WERI-Rb-1 (cell line): ENCODE results near the gene HDAC11.

Source experiments
- DNase-seq: peaks from one replicate; pipeline ENCODE4 v3.0.0-alpha.2; 2020
- H3K27ac ChIP-seq: fragments of 250-450 bp; sonication (Bioruptor Pico); 2 replicates; pipeline ENCODE4 v1.5.1; 2020; ENCODE audit warnings: mild to moderate bottlenecking, moderate library complexity
- H3K27me3 ChIP-seq: fragments of 250-450 bp; sonication (Bioruptor Pico); 2 replicates; pipeline ENCODE4 v1.5.1; 2021; ENCODE audit warnings: mild to moderate bottlenecking, low read depth, moderate library complexity; ENCODE audit not compliant: insufficient read depth, severe bottlenecking
- H3K36me3 ChIP-seq: fragments of 250-450 bp; sonication (Bioruptor Pico); 2 replicates; pipeline ENCODE4 v1.5.1; 2020; ENCODE audit warnings: mild to moderate bottlenecking, moderate library complexity
- H3K4me3 ChIP-seq: 2 replicates; pipeline ENCODE4 v1.5.1; 2011; ENCODE audit warnings: low read depth, mild to moderate bottlenecking, control low read depth, low read length
- H3K9me3 ChIP-seq: fragments of 250-450 bp; sonication (Bioruptor Pico); 2 replicates; pipeline ENCODE4 v1.5.1; 2021; ENCODE audit warnings: mild to moderate bottlenecking, moderate library complexity; ENCODE audit not compliant: severe bottlenecking
- TF ChIP-seq, protein P1 (sequence below): IDR thresholded peaks from 2 replicates; pipeline ENCODE4 v1.5.1; 2011; ENCODE audit warnings: low read depth, mild to moderate bottlenecking, control low read depth, inconsistent platforms, low read length

Gene HDAC11

DNA sequence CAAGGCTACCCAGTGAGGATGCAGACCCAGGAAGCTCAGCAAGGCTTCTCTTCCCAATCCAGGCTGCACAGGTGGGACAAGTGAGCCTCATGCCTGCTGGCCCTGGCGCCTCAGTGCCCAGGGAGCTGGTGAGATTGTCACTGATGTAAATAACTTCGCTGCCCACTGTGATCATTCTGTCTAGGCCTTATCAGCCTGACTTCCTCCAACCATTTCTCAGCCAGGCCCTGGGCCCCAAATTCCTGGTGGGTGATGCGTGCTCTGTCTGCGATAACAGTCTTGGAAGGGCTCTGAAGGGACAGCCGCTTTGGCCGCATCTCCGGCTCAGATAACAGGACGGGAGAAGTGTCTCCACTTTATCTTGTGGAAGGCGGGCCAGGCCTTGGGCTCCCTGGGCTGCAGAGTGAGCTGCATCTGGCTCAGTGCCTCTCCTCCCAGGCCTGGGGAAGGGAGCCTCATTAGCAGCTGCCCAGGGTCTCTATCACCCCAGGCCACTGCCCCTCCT lies 66.6 kb downstream of the HDAC11 start:
- Histone ChIP-seq H3K36me3 (no peaks in the 10 kb centered on the region), H3K9me3 (no peaks in the 10 kb centered on the region), H3K27ac (no peak overlapping the region), H3K27me3 (no peaks in the 10 kb centered on the region), H3K4me3 (no peak overlapping the region)
- no peak for DNase-seq
- TF ChIP-seq, protein P1, sequence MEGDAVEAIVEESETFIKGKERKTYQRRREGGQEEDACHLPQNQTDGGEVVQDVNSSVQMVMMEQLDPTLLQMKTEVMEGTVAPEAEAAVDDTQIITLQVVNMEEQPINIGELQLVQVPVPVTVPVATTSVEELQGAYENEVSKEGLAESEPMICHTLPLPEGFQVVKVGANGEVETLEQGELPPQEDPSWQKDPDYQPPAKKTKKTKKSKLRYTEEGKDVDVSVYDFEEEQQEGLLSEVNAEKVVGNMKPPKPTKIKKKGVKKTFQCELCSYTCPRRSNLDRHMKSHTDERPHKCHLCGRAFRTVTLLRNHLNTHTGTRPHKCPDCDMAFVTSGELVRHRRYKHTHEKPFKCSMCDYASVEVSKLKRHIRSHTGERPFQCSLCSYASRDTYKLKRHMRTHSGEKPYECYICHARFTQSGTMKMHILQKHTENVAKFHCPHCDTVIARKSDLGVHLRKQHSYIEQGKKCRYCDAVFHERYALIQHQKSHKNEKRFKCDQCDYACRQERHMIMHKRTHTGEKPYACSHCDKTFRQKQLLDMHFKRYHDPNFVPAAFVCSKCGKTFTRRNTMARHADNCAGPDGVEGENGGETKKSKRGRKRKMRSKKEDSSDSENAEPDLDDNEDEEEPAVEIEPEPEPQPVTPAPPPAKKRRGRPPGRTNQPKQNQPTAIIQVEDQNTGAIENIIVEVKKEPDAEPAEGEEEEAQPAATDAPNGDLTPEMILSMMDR = no peak

DNA sequence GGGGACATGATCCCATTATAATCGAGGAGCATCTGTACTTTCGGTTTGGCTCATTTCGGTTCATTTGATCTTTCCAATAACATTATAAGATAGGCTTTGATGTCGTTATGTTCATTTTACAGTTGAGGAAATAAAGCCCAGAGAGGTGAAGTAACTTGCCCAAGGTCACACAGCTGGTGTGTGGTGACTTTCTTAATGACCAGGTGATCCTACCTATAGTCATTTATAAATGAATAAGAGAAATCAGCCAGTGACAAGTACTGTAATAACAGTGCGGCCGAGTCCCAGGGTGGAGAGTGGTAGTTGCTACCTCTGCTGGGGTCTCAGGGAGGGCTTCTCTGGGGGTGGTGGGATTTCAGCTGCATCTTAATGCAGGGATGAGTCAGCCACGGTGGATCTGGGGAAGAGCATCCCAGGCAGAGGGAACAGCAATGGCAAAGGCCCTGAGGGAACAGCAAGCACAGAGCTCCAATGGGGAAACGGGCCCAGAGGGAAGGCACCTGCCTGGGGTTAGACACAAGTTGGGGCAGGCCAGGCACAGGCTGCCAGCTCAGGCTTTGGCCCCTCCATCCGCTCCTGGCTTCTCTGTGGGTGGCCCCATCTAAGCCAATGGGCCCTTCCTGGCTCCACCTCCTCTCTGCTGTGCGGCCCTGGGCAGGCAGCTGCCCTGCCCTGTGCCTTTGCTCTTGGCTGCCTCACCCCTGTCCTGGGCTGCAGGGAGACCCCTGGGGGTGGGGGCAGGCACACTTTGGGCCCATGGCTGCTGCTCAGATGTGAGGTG lies 67.7 kb downstream of the HDAC11 start:
- Histone ChIP-seq H3K27me3 (no peaks in the 10 kb centered on the region), H3K27ac (no peak overlapping the region), H3K4me3 (no peak overlapping the region), H3K9me3 (no peaks in the 10 kb centered on the region), H3K36me3 (no peaks in the 10 kb centered on the region)
- DNase-seq = no peak
- TF ChIP-seq, protein P1 = no peak

- no peak within 1 kb of the TSS for H3K27ac ChIP-seq
- H3K4me3 ChIP-seq = peak within 1 kb of the TSS; percentile 33
- H3K27me3 ChIP-seq = no peaks in the 10 kb centered on the region
- H3K9me3 ChIP-seq = no peaks in the 10 kb centered on the region
- H3K36me3 ChIP-seq = no peaks in the 10 kb centered on the region
- peak; percentile 30 for DNase-seq
- TF ChIP-seq, protein P1 = no peak
Measured at GRCh38 chr3:13548696-13549622, 68.9 kb downstream of the HDAC11 start, which contains the start of gene FBLN2. Gene FBLN2 (plus strand): TSS chr3:13549125. CDS start chr3:13570356, 21,231 bp downstream.

- no peaks in the 10 kb centered on the region for H3K36me3 ChIP-seq
- no peak overlapping the region for H3K27ac ChIP-seq
- TF ChIP-seq, protein P1 = no peak
- DNase-seq = no peak
- H3K27me3 ChIP-seq = no peaks in the 10 kb centered on the region
- H3K4me3 ChIP-seq = no peak overlapping the region
- no peaks in the 10 kb centered on the region for H3K9me3 ChIP-seq
Measured at GRCh38 chr3:13549623-13550422, 69.7 kb downstream of the HDAC11 start.

DNA sequence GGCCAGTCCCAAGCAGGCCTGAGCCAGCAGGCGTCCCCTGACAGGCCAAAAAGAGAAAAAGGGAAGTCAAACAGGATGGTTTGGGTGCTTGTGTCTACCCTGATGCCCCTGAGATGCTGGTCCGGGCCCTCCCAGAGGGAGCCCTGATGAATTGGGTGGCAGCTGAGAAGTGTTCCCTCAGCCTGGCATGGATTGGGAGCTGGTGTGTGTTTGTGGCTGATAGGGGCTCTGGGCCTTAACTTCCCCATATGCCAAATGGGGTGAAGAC lies 70.3 kb downstream of the HDAC11 start:
- Histone ChIP-seq H3K27me3 (no peaks in the 10 kb centered on the region), H3K27ac (no peak overlapping the region), H3K4me3 (no peak overlapping the region), H3K9me3 (no peaks in the 10 kb centered on the region), H3K36me3 (no peaks in the 10 kb centered on the region)
- no peak for DNase-seq
- TF ChIP-seq, protein P1 = no peak
